Effector memory CD8-positive, alpha-beta T cell (primary cell): ENCODE data around the gene BCCIP.

Experiments
- ATAC-seq: fragments of 150-1000 bp; cut with Tn5 transposase; replicated peaks from 2 replicates; pipeline ENCODE4 v1.10.0; 2021; ENCODE audit warnings: mild to moderate bottlenecking, moderate library complexity
- DNase-seq, 3 experiments: peaks; one replicate each; pipeline ENCODE4 v3.0.0; 2021
- H3K27ac Mint-ChIP-seq, 2 donors: one replicate each; pipeline ENCODE4 v1.8.0; 2022; ENCODE audit warnings: mild to moderate bottlenecking in 2 of 2, mixed read lengths in 2 of 2, moderate library complexity in 2 of 2
- H3K27me3 Mint-ChIP-seq, 2 donors: one replicate each; pipeline ENCODE4 v1.8.0; 2022; ENCODE audit warnings: mixed read lengths in 2 of 2
- H3K36me3 Mint-ChIP-seq: one replicate; pipeline ENCODE4 v1.8.0; 2022; ENCODE audit warnings: mild to moderate bottlenecking, moderate library complexity, mixed read lengths; ENCODE audit not compliant: insufficient read depth
- H3K4me1 Mint-ChIP-seq, 2 donors: one replicate each; pipeline ENCODE4 v1.8.0; 2022; ENCODE audit warnings: low read depth in 2 of 2, mixed read lengths in 2 of 2
- H3K4me3 Mint-ChIP-seq, 2 donors: one replicate each; pipeline ENCODE4 v1.8.0; 2022; ENCODE audit warnings: mild to moderate bottlenecking in 2 of 2, mixed read lengths in 2 of 2, moderate library complexity in 2 of 2
- H3K9me3 Mint-ChIP-seq, 2 donors: one replicate each; pipeline ENCODE4 v1.8.0; 2022; ENCODE audit warnings: mixed read lengths in 2 of 2
- total RNA-seq, 9 experiments: gene quantifications; one replicate each; lab custom pipeline; 2026; lab: John Stamatoyannopoulos, UW

Gene BCCIP
- 29.3 to 137 (median 48.7) reads per million in 9 experiments for total RNA-seq

GRCh38 chr10:125822878-125823662 lies at the start of gene BCCIP, which contains the start of gene UROS:
BCCIP (plus strand) TSS chr10:125823546; CDS start chr10:125823558, 12 bp downstream.
UROS (minus strand) TSS chr10:125823258; CDS start chr10:125816499, 6,759 bp downstream.
- Mint-ChIP-seq H3K27me3 (no peaks in the 10 kb centered on the region), H3K4me1 (peaks cover 12 to 28% of the 10 kb centered on the region in 2 donors), H3K4me3 (no peak within 1 kb of the TSS), H3K9me3 (no peaks in the 10 kb centered on the region), H3K36me3 (peaks cover 25% of the 10 kb centered on the region), H3K27ac (no peak within 1 kb of the TSS)
- DNase-seq (peak; percentile 87 to 89 (median 88)), ATAC-seq (peak; percentile 82)

- Mint-ChIP-seq H3K9me3 (no peaks in the 10 kb centered on the region), H3K36me3 (peaks cover 7% of the 10 kb centered on the region), H3K4me3 (no peak overlapping the region), H3K27ac (no peak overlapping the region), H3K27me3 (peaks cover 16 to 18% of the 10 kb centered on the region in 2 donors), H3K4me1 (no peaks in the 10 kb centered on the region)
- no peak for ATAC-seq
- no peak for DNase-seq
Measured at GRCh38 chr10:125773687-125774543, 49.4 kb upstream of the BCCIP start.

DNA sequence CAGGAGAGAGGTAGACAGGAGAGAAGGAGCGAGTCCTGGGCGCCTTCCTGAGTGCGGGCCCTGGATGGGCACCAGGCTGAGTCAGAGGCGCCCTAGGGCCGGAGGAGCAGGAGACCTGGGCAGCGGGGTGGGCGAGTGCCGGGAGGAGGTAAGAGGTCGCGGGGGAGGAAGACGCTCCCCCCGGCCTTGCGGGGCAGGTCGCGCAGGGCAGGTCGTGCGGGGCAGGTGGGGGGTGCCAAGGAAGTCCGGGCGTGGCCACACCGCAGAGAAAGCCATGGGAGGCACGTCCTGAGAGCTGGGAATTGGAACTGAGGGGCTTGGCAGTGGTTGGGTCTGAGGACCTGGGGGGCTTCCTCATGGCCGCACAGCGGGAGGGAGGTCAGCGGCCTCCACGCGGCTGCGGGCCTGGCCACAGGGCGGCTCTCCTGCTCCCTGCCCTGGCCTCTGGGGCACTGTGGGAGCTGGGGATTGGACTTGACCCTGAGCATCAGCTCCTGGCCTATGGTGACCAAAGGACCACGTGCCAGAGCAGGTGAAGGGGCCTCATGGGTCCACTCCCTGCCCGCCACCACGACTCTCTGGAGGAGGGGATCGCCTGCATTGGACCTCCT lies 48.7 kb upstream of the BCCIP start:
- DNase-seq (no peak), ATAC-seq (no peak)
- Mint-ChIP-seq H3K9me3 (no peaks in the 10 kb centered on the region), H3K4me3 (no peak overlapping the region), H3K4me1 (no peaks in the 10 kb centered on the region), H3K27me3 (peaks cover 16 to 18% of the 10 kb centered on the region in 2 donors), H3K36me3 (peaks cover 7% of the 10 kb centered on the region), H3K27ac (no peak overlapping the region)

- H3K27me3 Mint-ChIP-seq = peaks cover 16 to 18% of the 10 kb centered on the region in 2 donors
- DNase-seq (no peak), ATAC-seq (no peak)
- no peaks in the 10 kb centered on the region for H3K9me3 Mint-ChIP-seq
- no peak within 1 kb of the TSS for H3K4me3 Mint-ChIP-seq
- no peak within 1 kb of the TSS for H3K27ac Mint-ChIP-seq
- no peaks in the 10 kb centered on the region for H3K4me1 Mint-ChIP-seq
- H3K36me3 Mint-ChIP-seq = peaks cover 6% of the 10 kb centered on the region
Measured at GRCh38 chr10:125775491-125776106, 47.7 kb upstream of the BCCIP start, which contains the start of gene MMP21. MMP21 (minus strand) TSS chr10:125775821; CDS start chr10:125775821, 0 bp downstream.

GRCh38 chr10:125777806-125778205 lies 45.5 kb upstream of the BCCIP start:
- Mint-ChIP-seq H3K27ac (no peak overlapping the region), H3K4me1 (no peaks in the 10 kb centered on the region), H3K9me3 (no peaks in the 10 kb centered on the region), H3K4me3 (no peak overlapping the region), H3K36me3 (no peaks in the 10 kb centered on the region), H3K27me3 (peaks cover 16 to 18% of the 10 kb centered on the region in 2 donors)
- DNase-seq (no peak), ATAC-seq (no peak)

DNA sequence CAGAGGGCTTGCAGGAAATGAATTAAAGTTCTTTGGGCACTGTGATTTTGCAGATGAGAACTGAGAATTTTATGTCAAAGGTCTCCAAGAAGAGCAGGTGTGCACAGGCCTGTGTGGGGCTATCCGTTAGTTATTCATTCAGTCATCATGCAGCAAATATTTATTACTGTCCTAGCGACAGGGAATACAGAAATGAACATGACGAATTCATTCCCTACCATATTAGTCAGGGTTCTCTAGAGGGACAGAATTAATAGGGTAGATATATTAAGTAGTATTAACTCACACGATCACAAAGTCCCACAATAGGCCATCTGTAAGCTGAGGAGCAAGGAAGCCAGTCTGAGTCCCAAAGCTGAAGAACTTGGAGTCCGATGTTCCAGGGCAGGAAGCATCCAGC lies 44.8 kb upstream of the BCCIP start:
- Mint-ChIP-seq H3K36me3 (no peaks in the 10 kb centered on the region), H3K27me3 (peaks cover 16 to 18% of the 10 kb centered on the region in 2 donors), H3K4me1 (no peaks in the 10 kb centered on the region), H3K9me3 (no peaks in the 10 kb centered on the region), H3K27ac (no peak overlapping the region), H3K4me3 (no peak overlapping the region)
- DNase-seq (no peak), ATAC-seq (no peak)

DNA sequence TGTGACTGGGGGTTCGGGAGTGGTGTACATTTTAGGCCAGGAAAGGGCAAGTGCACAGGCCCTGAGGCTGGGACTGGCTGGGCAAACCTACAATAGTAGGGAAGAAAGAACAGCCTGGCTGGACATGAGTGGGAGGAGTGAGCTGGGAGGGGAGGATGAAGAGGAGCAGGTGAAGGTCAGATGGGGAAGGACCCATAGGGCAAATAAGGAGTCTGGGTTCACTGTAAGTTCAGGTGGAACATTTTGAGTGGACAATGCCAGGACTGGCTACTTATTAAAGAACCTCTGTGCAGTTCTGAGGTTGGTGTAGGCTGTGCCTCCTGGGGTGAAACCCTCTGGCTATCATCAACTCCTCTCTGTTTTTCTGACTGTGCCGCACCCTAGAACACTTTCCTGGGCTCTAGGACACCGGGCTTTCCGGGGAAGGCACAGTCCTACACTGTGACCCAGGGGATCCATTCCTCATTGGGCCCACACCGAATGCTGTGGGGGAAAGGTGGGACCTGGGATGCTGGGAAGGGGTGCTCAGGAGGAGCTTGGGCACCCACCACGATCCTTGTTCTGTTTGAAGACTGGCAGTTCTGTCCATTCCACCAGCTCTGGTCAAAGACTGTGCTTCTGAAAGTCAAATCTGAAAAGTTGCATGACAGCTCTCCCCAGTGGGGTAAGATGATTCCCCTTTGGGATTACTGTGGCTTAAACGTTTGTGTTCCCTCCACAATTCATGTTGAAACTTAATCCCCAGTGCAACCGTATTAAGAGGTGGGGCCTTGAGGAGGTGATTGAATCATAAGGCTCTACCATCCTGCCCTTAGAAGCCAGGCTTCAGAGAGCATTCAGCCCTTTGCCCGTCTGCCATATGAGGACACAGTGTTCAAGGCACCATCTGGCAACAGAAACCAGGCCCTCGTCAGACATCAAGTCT lies 43.7 kb upstream of the BCCIP start:
- Mint-ChIP-seq H3K4me3 (no peak overlapping the region), H3K4me1 (no peaks in the 10 kb centered on the region), H3K9me3 (no peaks in the 10 kb centered on the region), H3K27ac (no peak overlapping the region), H3K36me3 (no peaks in the 10 kb centered on the region), H3K27me3 (peaks cover 12 to 16% of the 10 kb centered on the region in 2 donors)
- no peak for DNase-seq
- ATAC-seq = no peak

GRCh38 chr10:125781374-125781773 lies 42.0 kb upstream of the BCCIP start:
- DNase-seq (no peak), ATAC-seq (no peak)
- H3K9me3 Mint-ChIP-seq = no peaks in the 10 kb centered on the region
- H3K27me3 Mint-ChIP-seq = peaks cover 12 to 16% of the 10 kb centered on the region in 2 donors
- H3K36me3 Mint-ChIP-seq = no peaks in the 10 kb centered on the region
- H3K4me3 Mint-ChIP-seq = no peak overlapping the region
- no peak overlapping the region for H3K27ac Mint-ChIP-seq
- no peaks in the 10 kb centered on the region for H3K4me1 Mint-ChIP-seq

- no peaks in the 10 kb centered on the region for H3K9me3 Mint-ChIP-seq
- ATAC-seq = no peak
- H3K27ac Mint-ChIP-seq = no peak overlapping the region
- DNase-seq = no peak
- H3K36me3 Mint-ChIP-seq = no peaks in the 10 kb centered on the region
- H3K4me1 Mint-ChIP-seq = peaks cover 2% of the 10 kb centered on the region in 2 donors
- H3K4me3 Mint-ChIP-seq = no peak overlapping the region
- peaks cover 12 to 16% of the 10 kb centered on the region in 2 donors for H3K27me3 Mint-ChIP-seq
Measured at GRCh38 chr10:125782054-125782453, 41.3 kb upstream of the BCCIP start.

DNA sequence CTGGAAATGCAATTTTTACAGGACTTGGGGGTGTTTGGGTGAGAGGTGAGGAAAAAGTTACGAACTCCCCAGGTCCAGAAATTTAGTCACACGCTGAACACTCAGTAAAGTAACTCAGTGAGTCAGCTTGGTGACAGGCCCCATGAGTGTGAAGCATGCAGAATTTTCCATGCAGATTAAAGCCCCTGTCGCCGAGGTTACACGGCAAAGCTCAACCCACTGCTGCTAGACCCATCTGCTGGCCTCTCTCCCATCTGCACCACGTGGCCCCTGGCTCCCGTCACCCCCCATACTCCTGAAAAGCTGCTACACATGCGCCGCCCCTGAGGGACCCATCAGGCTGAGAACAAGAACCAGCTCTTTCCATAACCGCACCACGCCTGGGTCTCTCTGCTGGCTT lies 40.7 kb upstream of the BCCIP start:
- DNase-seq (no peak), ATAC-seq (no peak)
- Mint-ChIP-seq H3K9me3 (no peaks in the 10 kb centered on the region), H3K36me3 (no peaks in the 10 kb centered on the region), H3K4me1 (peaks cover 6 to 7% of the 10 kb centered on the region in 2 donors), H3K4me3 (no peak overlapping the region), H3K27me3 (peaks cover 9 to 11% of the 10 kb centered on the region in 2 donors), H3K27ac (no peak overlapping the region)

DNA sequence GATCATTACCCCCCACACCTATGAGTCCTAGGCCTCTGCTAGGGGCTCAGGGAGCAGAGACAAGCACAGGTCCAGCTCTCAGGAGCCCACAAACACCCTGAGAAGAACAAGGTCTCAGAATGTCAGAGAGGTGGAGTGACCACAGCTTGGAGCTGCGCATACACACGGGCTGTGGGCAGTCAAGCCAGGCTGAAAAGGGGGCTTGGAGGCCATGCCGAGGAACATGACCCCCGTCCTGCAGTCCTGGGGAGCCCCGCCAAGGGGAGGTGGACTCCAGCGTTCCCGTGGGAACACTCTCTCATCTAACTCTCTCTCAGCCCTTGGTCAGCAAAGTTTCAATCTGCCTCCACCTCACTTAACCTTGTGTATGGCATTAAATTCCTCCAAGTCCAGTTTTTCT lies 39.9 kb upstream of the BCCIP start:
- ATAC-seq (no peak), DNase-seq (no peak)
- Mint-ChIP-seq H3K4me1 (peaks cover 9 to 15% of the 10 kb centered on the region in 2 donors), H3K36me3 (no peaks in the 10 kb centered on the region), H3K9me3 (no peaks in the 10 kb centered on the region), H3K4me3 (no peak overlapping the region), H3K27me3 (peaks cover under 1 to 3% of the 10 kb centered on the region in 2 donors), H3K27ac (no peak overlapping the region)

DNA sequence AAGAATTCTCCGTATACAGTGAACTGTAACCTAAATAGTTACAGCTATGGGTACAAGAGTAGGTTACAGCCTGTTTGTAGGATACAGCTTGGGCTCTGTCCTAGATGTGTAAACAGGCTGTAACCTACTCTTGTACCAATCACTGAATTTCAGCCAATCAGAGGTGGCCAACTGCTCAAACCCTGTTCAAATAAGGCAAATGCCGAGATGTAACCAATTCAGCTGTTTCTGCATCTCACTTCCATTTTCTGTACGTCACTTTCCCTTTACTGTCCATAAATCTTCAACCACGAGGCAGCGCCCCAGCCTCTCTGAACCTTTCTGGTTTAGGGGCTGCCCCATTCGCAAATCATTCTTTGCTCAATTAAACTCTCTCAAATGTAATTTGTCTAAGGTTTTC lies 39.4 kb upstream of the BCCIP start:
- ATAC-seq (no peak), DNase-seq (no peak)
- Mint-ChIP-seq H3K9me3 (no peaks in the 10 kb centered on the region), H3K4me3 (no peak overlapping the region), H3K27ac (no peak overlapping the region), H3K4me1 (peaks cover 14 to 19% of the 10 kb centered on the region in 2 donors), H3K36me3 (no peaks in the 10 kb centered on the region), H3K27me3 (no peaks in the 10 kb centered on the region)
